Sigmoid colon (tissue), 7 donors: ENCODE measurements around the gene PRDX2. TPM values are rescaled to one million over a fixed set of nuclear protein-coding genes. Genes with fewer than 3 reads are reported as not detected.

Source experiments
- DNase-seq: peaks from one replicate; pipeline ENCODE4 v3.0.0-alpha.2; 2019
- H3K27ac ChIP-seq, 4 donors: fragments of 200-600 bp; sonication (generic); one replicate each; pipeline ENCODE4 v1.5.1; 2016 to 2019; ENCODE audit warnings: mild to moderate bottlenecking in 1 of 4
- H3K27me3 ChIP-seq, 3 donors: fragments of 200-600 bp; sonication (generic); one replicate each; pipeline ENCODE4 v1.5.1; 2019; ENCODE audit warnings: mild to moderate bottlenecking in 1 of 3
- H3K36me3 ChIP-seq, 4 donors: fragments of 200-600 bp; sonication (generic); one replicate each; pipeline ENCODE4 v1.5.1; 2016 to 2019
- H3K4me1 ChIP-seq, 4 donors: fragments of 200-600 bp; sonication (generic); one replicate each; pipeline ENCODE4 v1.5.1; 2017 to 2019
- H3K4me3 ChIP-seq, 4 donors: fragments of 200-600 bp; sonication (generic); one replicate each; pipeline ENCODE4 v1.5.1; 2017 to 2019; ENCODE audit warnings: mild to moderate bottlenecking in 2 of 4, moderate library complexity in 1 of 4
- H3K9me3 ChIP-seq, 4 donors: fragments of 200-600 bp in 3 of 4; sonication (generic) in 3 of 4; one replicate each; pipeline versions ENCODE4 v1.5.1 to v1.6.1; 2013 to 2019
- CTCF ChIP-seq, 4 experiments: fragments of 450-650 bp in 3 of 4; fragments of 200-600 bp in 1 of 4; IDR thresholded peaks; one replicate each; pipeline ENCODE4 v1.5.1; 2016 to 2019; ENCODE audit warnings: antibody characterized with exemption in 4 of 4, mild to moderate bottlenecking in 3 of 4, moderate library complexity in 2 of 4
- EP300 ChIP-seq, 4 donors: sonication (generic); formaldehyde crosslinking; IDR thresholded peaks; one replicate each; pipeline ENCODE4 v1.6.1; 2017; ENCODE audit warnings: antibody characterized with exemption in 4 of 4
- POLR2A ChIP-seq, 2 donors: fragments of 450-650 bp; IDR thresholded peaks; one replicate each; pipeline ENCODE4 v1.6.1; 2016; ENCODE audit warnings: antibody characterized with exemption in 2 of 2, mild to moderate bottlenecking in 2 of 2, moderate library complexity in 2 of 2
- POLR2AphosphoS5 ChIP-seq, 4 donors: sonication (generic); formaldehyde crosslinking; IDR thresholded peaks; one replicate each; pipeline ENCODE4 v1.6.1; 2017; ENCODE audit warnings: antibody characterized with exemption in 4 of 4
- WGBS, 2 donors: extraction: QIAGEN DNeasy Blood & Tissue Kit; methylation state at CpG; one replicate each; pipeline ENCODE4 v1.1.7; 2013; 5-methylcytosine and 5-hydroxymethylcytosine counted together
- intact Hi-C: fragments of 100-400 bp; cut with DNase I; formaldehyde crosslinking; loops from one replicate; pipeline ENCODE4 v1.15.1; 2023
- polyA plus RNA-seq, 3 donors: library from polyadenylated mRNA; stranded (reverse); fragments of 200-250 nt; gene quantifications; one replicate each; pipeline ENCODE4 v1.2.3, GENCODE V29; 2013
- total RNA-seq, 4 donors: library from RNA; depleted of rRNA; stranded (reverse); fragments of >200 nt; gene quantifications; one replicate each; pipeline ENCODE4 v1.1.0, GENCODE V29; 2016
- donor health status: healthy with polysubstance abuse.
- donor health status: Bipolar disorder and iron deficiency.
- donor health status: healthy.

Gene PRDX2
- total and polyA plus RNA-seq, 7 donors: 248 to 379 (median 277) TPM

DNA sequence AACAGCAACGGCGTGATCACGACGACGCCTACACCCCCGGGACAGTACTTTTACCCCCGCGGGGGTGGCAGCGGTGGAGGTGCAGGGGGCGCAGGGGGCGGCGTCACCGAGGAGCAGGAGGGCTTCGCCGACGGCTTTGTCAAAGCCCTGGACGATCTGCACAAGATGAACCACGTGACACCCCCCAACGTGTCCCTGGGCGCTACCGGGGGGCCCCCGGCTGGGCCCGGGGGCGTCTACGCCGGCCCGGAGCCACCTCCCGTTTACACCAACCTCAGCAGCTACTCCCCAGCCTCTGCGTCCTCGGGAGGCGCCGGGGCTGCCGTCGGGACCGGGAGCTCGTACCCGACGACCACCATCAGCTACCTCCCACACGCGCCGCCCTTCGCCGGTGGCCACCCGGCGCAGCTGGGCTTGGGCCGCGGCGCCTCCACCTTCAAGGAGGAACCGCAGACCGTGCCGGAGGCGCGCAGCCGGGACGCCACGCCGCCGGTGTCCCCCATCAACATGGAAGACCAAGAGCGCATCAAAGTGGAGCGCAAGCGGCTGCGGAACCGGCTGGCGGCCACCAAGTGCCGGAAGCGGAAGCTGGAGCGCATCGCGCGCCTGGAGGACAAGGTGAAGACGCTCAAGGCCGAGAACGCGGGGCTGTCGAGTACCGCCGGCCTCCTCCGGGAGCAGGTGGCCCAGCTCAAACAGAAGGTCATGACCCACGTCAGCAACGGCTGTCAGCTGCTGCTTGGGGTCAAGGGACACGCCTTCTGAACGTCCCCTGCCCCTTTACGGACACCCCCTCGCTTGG is 9.3 kb downstream of the PRDX2 start:
- Histone ChIP-seq H3K9me3 (no peaks in the 10 kb centered on the region), H3K4me1 (peaks cover 0 to 56% (median 48%) of the 10 kb centered on the region in 4 donors), H3K36me3 (no peaks in the 10 kb centered on the region), H3K27me3 (no peaks in the 10 kb centered on the region), H3K4me3 (peak overlapping the region; percentile 72 to 99 (median 90)), H3K27ac (peak overlapping the region; percentile 97 to 100 (median 98))
- intact Hi-C loops: loop anchor here (5.0 kb wide), 3 partner anchors 215 to 1055 kb away; partner anchors contain the start of genes IER2 and STX10
- no peak for TF ChIP-seq CTCF (IDR thresholded peaks at IDR 0.05)
- peak; percentile 65 to 83 (median 76) for TF ChIP-seq POLR2AphosphoS5 (IDR thresholded peaks at IDR 0.05)
- peak in 1 of 2 donors; percentile 13 for TF ChIP-seq POLR2A (IDR thresholded peaks at IDR 0.05)
- DNase-seq: peak; percentile 89
- 0% methylated on average over 84 of the region's 84 CpGs for WGBS, 2 donors

GRCh38 chr19:12791345-12792050 is 10.1 kb downstream of the PRDX2 start, which contains the start of gene JUNB:
JUNB (plus strand) TSS chr19:12791486; CDS start chr19:12791772, 286 bp downstream.
- no peak for TF ChIP-seq CTCF (IDR thresholded peaks at IDR 0.05)
- peak; percentile 100 for TF ChIP-seq POLR2A (IDR thresholded peaks at IDR 0.05)
- TF ChIP-seq POLR2AphosphoS5 (IDR thresholded peaks at IDR 0.05): peak; percentile 100
- peak in 3 of 4 donors; percentile 73 to 98 (median 96) for TF ChIP-seq EP300 (IDR thresholded peaks at IDR 0.05)
- intact Hi-C loops: loop anchor here (5.0 kb wide), 3 partner anchors 216 to 1056 kb away; partner anchors contain the start of genes IER2 and STX10
- H3K27me3 ChIP-seq: no peaks in the 10 kb centered on the region
- DNase-seq: peak; percentile 99
- no peaks in the 10 kb centered on the region for H3K9me3 ChIP-seq
- H3K4me1 ChIP-seq: peaks cover 0 to 60% (median 52%) of the 10 kb centered on the region in 4 donors
- 0% methylated on average over 73 of the region's 73 CpGs for WGBS, 2 donors
- H3K27ac ChIP-seq: peak within 1 kb of the TSS; percentile 97 to 100 (median 98)
- H3K4me3 ChIP-seq: peak within 1 kb of the TSS; percentile 72 to 99 (median 90)
- no peaks in the 10 kb centered on the region for H3K36me3 ChIP-seq

- H3K36me3 ChIP-seq: no peaks in the 10 kb centered on the region
- H3K27ac ChIP-seq: peak overlapping the region; percentile 97 to 100 (median 98)
- 1% methylated on average over 22 of the region's 22 CpGs for WGBS, 2 donors
- peak in 1 of 4 donors; percentile 50 for TF ChIP-seq EP300 (IDR thresholded peaks at IDR 0.05)
- no peak for TF ChIP-seq CTCF (IDR thresholded peaks at IDR 0.05)
- no peaks in the 10 kb centered on the region for H3K9me3 ChIP-seq
- intact Hi-C loops: loop anchor here (5.0 kb wide), 3 partner anchors 217 to 1057 kb away; partner anchors contain the start of genes IER2 and STX10
- H3K4me3 ChIP-seq: peak overlapping the region; percentile 72 to 99 (median 90)
- no peaks in the 10 kb centered on the region for H3K27me3 ChIP-seq
- DNase-seq: no peak
- H3K4me1 ChIP-seq: peaks cover 0 to 59% (median 52%) of the 10 kb centered on the region in 4 donors
These were observed 10.8 kb downstream of the PRDX2 start for GRCh38 chr19:12790628-12791344.

- intact Hi-C loops: loop anchor here (5.0 kb wide), 3 partner anchors 217 to 1057 kb away; partner anchors contain the start of genes IER2 and STX10
- 1% methylated on average over 56 of the region's 56 CpGs for WGBS, 2 donors
- peak overlapping the region; percentile 72 to 99 (median 90) for H3K4me3 ChIP-seq
- H3K27ac ChIP-seq: peak overlapping the region; percentile 97 to 100 (median 98)
- no peaks in the 10 kb centered on the region for H3K27me3 ChIP-seq
- peaks cover 0 to 58% (median 55%) of the 10 kb centered on the region in 4 donors for H3K4me1 ChIP-seq
- peak; percentile 99 for DNase-seq
- no peaks in the 10 kb centered on the region for H3K36me3 ChIP-seq
- no peaks in the 10 kb centered on the region for H3K9me3 ChIP-seq
- TF ChIP-seq CTCF (IDR thresholded peaks at IDR 0.05): no peak
- TF ChIP-seq POLR2A (IDR thresholded peaks at IDR 0.05): peak; percentile 96 to 97
- TF ChIP-seq EP300 (IDR thresholded peaks at IDR 0.05): peak in 2 of 4 donors; percentile 56 to 84
- peak; percentile 95 to 99 (median 97) for TF ChIP-seq POLR2AphosphoS5 (IDR thresholded peaks at IDR 0.05)
These were observed 11.5 kb downstream of the PRDX2 start for GRCh38 chr19:12789904-12790619.
